Fibroblast of mammary gland (primary cell): ENCODE measurements around the gene TSEN2.

Source experiments
- DNase-seq: peaks from one replicate; pipeline ENCODE4 v3.0.0-alpha.2; 2010; ENCODE audit warnings: low read depth
- H3K4me3 ChIP-seq: 2 replicates; pipeline ENCODE4 v1.5.1; 2011; ENCODE audit warnings: low read depth, mild to moderate bottlenecking, low read length, moderate library complexity; ENCODE audit not compliant: control insufficient read depth
- CTCF ChIP-seq: conservative IDR thresholded peaks from 2 replicates; pipeline ENCODE4 v1.5.1; 2011; ENCODE audit warnings: low read depth, low read length, inconsistent platforms; ENCODE audit not compliant: control insufficient read depth, insufficient read depth

The TSEN2 gene

DNA sequence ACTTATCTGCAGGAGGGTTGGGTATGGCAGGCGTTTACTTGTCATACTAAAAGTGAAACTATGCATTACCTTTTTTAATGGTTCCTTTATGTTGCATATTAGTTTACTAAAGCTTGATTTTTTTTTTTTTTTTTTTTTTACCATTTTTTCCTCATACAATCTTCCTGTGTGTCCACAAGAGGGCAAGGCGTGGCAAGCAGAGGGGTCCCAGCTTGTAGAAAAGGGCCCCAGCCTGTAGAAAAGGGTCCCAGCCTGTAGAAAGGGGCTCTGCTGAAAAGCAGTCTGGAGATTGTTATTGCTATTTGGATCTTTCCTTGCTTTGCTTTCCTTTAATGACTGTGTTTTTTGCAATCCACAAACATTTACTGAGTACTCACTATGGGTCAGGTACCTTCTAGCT lies 94.5 kb downstream of the TSEN2 start:
- peak; percentile 30 for TF ChIP-seq CTCF
- H3K4me3 ChIP-seq = no peak overlapping the region
- DNase-seq = no peak

DNA sequence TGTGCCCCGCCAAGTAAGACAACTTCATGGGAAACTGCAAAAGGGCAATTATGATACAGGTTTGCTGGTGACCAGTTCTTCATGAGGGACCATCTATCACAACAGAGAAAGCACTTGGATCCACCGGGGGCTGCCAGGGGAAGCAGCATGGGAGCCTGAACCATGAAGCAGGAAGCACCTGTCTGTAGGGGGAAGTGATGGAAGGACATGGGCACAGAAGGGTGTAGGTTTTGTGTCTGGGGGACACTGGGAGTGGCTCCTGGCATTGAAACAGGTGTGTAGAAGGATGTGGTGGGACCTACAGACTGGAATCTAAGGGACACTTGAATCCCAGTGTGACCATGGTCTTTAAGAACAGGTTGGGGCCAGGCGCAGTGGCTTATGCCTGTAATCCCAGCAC lies 95.2 kb downstream of the TSEN2 start:
- TF ChIP-seq CTCF = no peak
- DNase-seq = no peak
- H3K4me3 ChIP-seq = no peak overlapping the region

DNA sequence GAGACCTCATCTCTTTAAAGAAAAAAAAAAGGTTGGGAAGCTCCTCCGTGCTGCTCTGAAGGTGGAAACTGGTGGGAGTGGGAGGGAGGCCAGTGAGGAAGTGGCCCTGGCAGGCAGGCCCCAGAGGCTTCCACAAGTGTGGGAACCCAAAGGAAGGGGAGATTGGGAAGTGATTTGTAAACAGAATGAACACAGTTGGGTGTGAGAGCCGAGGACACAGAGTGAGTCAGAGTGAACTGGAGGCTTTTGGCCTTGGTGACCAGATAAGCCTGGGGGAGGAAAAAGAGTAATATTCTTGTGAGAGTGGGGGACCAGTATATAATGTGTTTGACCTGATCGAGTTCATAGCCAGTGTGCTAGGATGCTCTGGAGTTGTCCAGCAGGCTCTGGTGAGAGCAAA lies 95.6 kb downstream of the TSEN2 start:
- TF ChIP-seq CTCF = no peak
- H3K4me3 ChIP-seq = no peak overlapping the region
- DNase-seq = peak; percentile 64

DNA sequence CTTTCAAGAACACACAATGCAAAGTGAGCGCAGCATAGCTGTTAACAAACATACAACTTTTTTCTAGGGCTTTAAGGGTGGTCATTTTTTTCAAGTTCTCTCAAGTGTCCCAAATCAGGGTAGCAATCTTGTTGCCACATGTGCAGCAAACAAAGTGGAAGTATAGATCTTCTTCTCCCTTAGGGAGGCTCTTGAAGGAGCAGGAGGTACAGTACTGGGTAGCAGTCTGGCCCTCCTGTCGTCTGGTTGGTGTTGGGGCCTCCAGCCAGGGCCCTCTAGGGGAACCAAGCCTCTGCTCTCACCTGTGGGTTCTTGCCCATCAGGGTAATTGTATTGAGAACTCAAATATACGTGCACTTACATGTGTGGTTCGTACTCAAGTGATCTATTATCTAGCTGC lies 98.5 kb downstream of the TSEN2 start:
- no peak overlapping the region for H3K4me3 ChIP-seq
- no peak for TF ChIP-seq CTCF
- no peak for DNase-seq
